ENCODE results near the gene ACHE.

GRCh38 chr7:100893910-100894721, 1.6 kb downstream of the ACHE start:
- TF ChIP-seq CTCF (IDR thresholded peaks at IDR 0.05) (no peak), EP300 (IDR thresholded peaks at IDR 0.05) (no peak), POLR2AphosphoS5 (IDR thresholded peaks at IDR 0.05) (no peak), POLR2A (IDR thresholded peaks at IDR 0.05; ENCODE audit: low read depth) (no peak)
